Astrocyte of the spinal cord (primary cell): ENCODE results near the gene TTYH3.

Experiments used
- DNase-seq: peaks from one replicate; pipeline ENCODE4 v3.0.0; 2011; ENCODE audit warnings: low read depth, low spot score
- H3K4me3 ChIP-seq: 2 replicates; pipeline ENCODE4 v1.5.1; 2011; ENCODE audit warnings: low read depth, mild to moderate bottlenecking, low read length, moderate library complexity
- CTCF ChIP-seq: IDR thresholded peaks from 2 replicates; pipeline ENCODE4 v1.5.1; 2012; ENCODE audit warnings: low read depth, mild to moderate bottlenecking, low read length, inconsistent platforms
- in situ Hi-C: cut with HindIII; loops from 2 replicates; pipeline ENCODE4 v1.10.0; 2017; ENCODE audit warnings: low sequenced_read_pairs

Gene TTYH3

GRCh38 chr7:2612445-2613097 is 19.2 kb upstream of the TTYH3 start:
- no peak for DNase-seq
- no peak for TF ChIP-seq CTCF
- H3K4me3 ChIP-seq = no peak overlapping the region
- in situ Hi-C loops = no loop called here

- DNase-seq = no peak
- TF ChIP-seq CTCF = no peak
- H3K4me3 ChIP-seq = no peak overlapping the region
- in situ Hi-C loops = no loop called here
These were observed 18.5 kb upstream of the TTYH3 start for GRCh38 chr7:2613098-2613930.

GRCh38 chr7:2613931-2614600 is 17.7 kb upstream of the TTYH3 start:
- DNase-seq = no peak
- no peak overlapping the region for H3K4me3 ChIP-seq
- no peak for TF ChIP-seq CTCF
- in situ Hi-C loops = no loop called here

- DNase-seq = no peak
- TF ChIP-seq CTCF = no peak
- no peak overlapping the region for H3K4me3 ChIP-seq
- in situ Hi-C loops = no loop called here
These were observed 17.0 kb upstream of the TTYH3 start for GRCh38 chr7:2614631-2615330.

GRCh38 chr7:2616387-2617324 is 15.1 kb upstream of the TTYH3 start:
- H3K4me3 ChIP-seq = no peak overlapping the region
- no peak for DNase-seq
- TF ChIP-seq CTCF = no peak
- in situ Hi-C loops = no loop called here
